HepG2 (cell line): ENCODE measurements around the gene KRTAP5-9. TPM values are rescaled to one million over a fixed set of nuclear protein-coding genes. Genes with fewer than 3 reads are reported as not detected.
"Not testable (repeated sequence)": the region's sequence is repeated elsewhere in the genome, so short reads cannot be mapped to it uniquely, and the experiment has no call there.

Source experiments
- ATAC-seq: fragments of 200-7000 bp; cut with Tn5 transposase; 3 replicates; pipeline ENCODE4 v1.9.1; 2020; ENCODE audit warnings: mild to moderate bottlenecking, moderate library complexity
- BruUV-seq: library from RNA; stranded (reverse); fragments of 400-500 nt; replicated peaks from 2 replicates; lab custom pipeline; 2021; lab: Mats Ljungman, UMichigan
- CTCF ChIA-PET: fragments of 300-600 bp; formaldehyde crosslinking; extraction: SDS; loops from one replicate; lab custom pipeline; 2021; ENCODE audit warnings: low total read pairs, inconsistent platforms, low intra/inter-chr PET ratio; lab: Yijun Ruan, JAX
- POLR2A ChIA-PET: fragments of 350-600 bp; sonication (Branson Sonifier 250); formaldehyde crosslinking; loops from one replicate; lab custom pipeline; 2020; ENCODE audit warnings: antibody characterized with exemption, inconsistent platforms; lab: Yijun Ruan, JAX
- DNase-seq: peaks from one replicate; pipeline ENCODE4 v3.0.0-alpha.2; 2015; ENCODE audit warnings: low spot score
- FAIRE-seq: peaks from 3 replicates; lab custom pipeline; 2011; peaks lifted over from hg19 to GRCh38; lab: Jason Lieb, UNC
- H2AFZ ChIP-seq: one replicate; pipeline ENCODE4 v1.6.1; 2011; ENCODE audit warnings: low read length, inconsistent platforms
- H3K27ac ChIP-seq: fragments of 300-600 bp; 3 replicates; pipeline ENCODE4 v1.8.0; 2011; ENCODE audit warnings: mixed run types, mild to moderate bottlenecking, mixed read lengths, low read length, inconsistent platforms; ENCODE audit not compliant: insufficient read depth; ENCODE audit errors: extremely low read length
- H3K27me3 ChIP-seq, 2 experiments: fragments of 200-600 bp in 1 of 2; 2 replicates in 1 of 2; 3 replicates in 1 of 2; pipeline versions ENCODE4 v1.6.0 to v1.8.0; 2011; ENCODE audit warnings: low read length in 2 of 2, mild to moderate bottlenecking in 2 of 2, moderate library complexity in 2 of 2, inconsistent platforms in 1 of 2; ENCODE audit not compliant: insufficient read depth in 2 of 2, control insufficient read depth in 1 of 2
- H3K36me3 ChIP-seq, 2 experiments: fragments of 200-600 bp in 1 of 2; replicated peaks in 1 of 2; 2 replicates in 1 of 2; 3 replicates in 1 of 2; pipeline versions ENCODE4 v1.5.1 to v1.8.0; 2011; ENCODE audit warnings: low read length in 2 of 2, inconsistent platforms in 1 of 2; ENCODE audit not compliant: insufficient read depth in 2 of 2, control insufficient read depth in 1 of 2
- H3K4me1 ChIP-seq: 2 replicates; pipeline ENCODE4 v1.5.1; 2012; ENCODE audit warnings: low read length, inconsistent platforms; ENCODE audit not compliant: insufficient read depth
- H3K4me2 ChIP-seq: 2 replicates; pipeline ENCODE4 v1.6.0; 2011; ENCODE audit warnings: low read depth, low read length, inconsistent platforms
- H3K4me3 ChIP-seq, 3 experiments: fragments of 200-600 bp in 1 of 3; sonication (generic), shearing (Covaris generic) in 1 of 3; replicated peaks in 1 of 3; 2 replicates each; pipeline ENCODE4 v1.5.1; 2011 to 2016; ENCODE audit warnings: low read length in 3 of 3, inconsistent platforms in 2 of 3, low read depth in 2 of 3, mild to moderate bottlenecking in 2 of 3, control low read depth in 1 of 3, mixed read lengths in 1 of 3; ENCODE audit not compliant: insufficient read depth in 1 of 3
- H3K79me2 ChIP-seq: one replicate; pipeline ENCODE4 v1.6.1; 2011; ENCODE audit warnings: low read length, inconsistent platforms; ENCODE audit not compliant: insufficient read depth
- H3K9ac ChIP-seq: 2 replicates; pipeline ENCODE4 v1.6.0; 2011; ENCODE audit warnings: mild to moderate bottlenecking, low read depth, low read length, inconsistent platforms; ENCODE audit not compliant: insufficient read depth
- H3K9me3 ChIP-seq: 2 replicates; pipeline ENCODE4 v1.5.1; 2012; ENCODE audit warnings: mild to moderate bottlenecking, low read length
- H4K20me1 ChIP-seq: 2 replicates; pipeline ENCODE4 v1.6.0; 2011; ENCODE audit warnings: inconsistent platforms, mild to moderate bottlenecking, low read length, moderate library complexity; ENCODE audit not compliant: insufficient read depth
- WGBS: methylation state at CpG from one replicate; pipeline ENCODE4 v1.1.6; 2017; ENCODE audit warnings: low lambda C conversion rate; 5-methylcytosine and 5-hydroxymethylcytosine counted together
- in situ Hi-C: cut with HindIII; loops from 2 replicates; pipeline ENCODE4 v1.10.0; 2017; ENCODE audit warnings: low pct_unique_long_range_greater_than_20kb; ENCODE audit not compliant: extremely low pct_ligation_motif_present
- intact Hi-C: fragments of 100-400 bp; cut with micrococcal nuclease; formaldehyde crosslinking; loops from one replicate; pipeline ENCODE4 v1.10.0; 2022; ENCODE audit not compliant: unreplicated experiment
- polyA plus RNA-seq, 8 experiments: library from polyadenylated mRNA; depleted of rRNA in 3 of 8; stranded (reverse) in 7 of 8; unstranded in 1 of 8; fragments of >200 nt; fragmentation: Illumina TruSeq in 4 of 8; extraction: Trizol in 4 of 8; gene quantifications; 2 replicates each; pipeline versions ENCODE4 v1.2.1 to v1.2.3, GENCODE V29; 2011 to 2016; ENCODE audit warnings: low read depth in 4 of 8, missing spikeins in 1 of 8, mixed read lengths in 1 of 8; ENCODE audit not compliant: insufficient read depth in 1 of 8
- small RNA-seq, 3 experiments: library from RNA; depleted of rRNA; stranded (forward); fragments of <200 nt; gene quantifications; one replicate each; pipeline ENCODE3, GENCODE V24; 2012; ENCODE audit warnings: low read depth in 2 of 3, low replicate concordance in 1 of 3; ENCODE audit not compliant: insufficient read length in 3 of 3, insufficient read depth in 2 of 3
- total RNA-seq, 5 experiments: library from RNA; depleted of rRNA; stranded (reverse); fragments of >200 nt; fragmentation: Illumina TruSeq; extraction: Trizol; gene quantifications; 2 replicates each; pipeline ENCODE4 v1.2.3, GENCODE V29; 2016; ENCODE audit warnings: low read depth in 1 of 5

Gene KRTAP5-9
- total and polyA plus RNA-seq, 2 of the 13 experiments (the other 11 are each of a cell fraction or from before 2014, with no cell fraction given) = 0.09 TPM; not detected in 1

GRCh38 chr11:71589546-71589920 lies 41.3 kb downstream of the KRTAP5-9 start:
- H4K20me1 ChIP-seq, H3K9me3 ChIP-seq, H2AFZ ChIP-seq, H3K79me2 ChIP-seq, H3K36me3 ChIP-seq, H3K4me2 ChIP-seq, H3K27ac ChIP-seq, H3K9ac ChIP-seq, FAIRE-seq, ATAC-seq, in situ Hi-C loops, BruUV-seq, DNase-seq, CTCF ChIA-PET, H3K27me3 ChIP-seq, intact Hi-C loops, H3K4me3 ChIP-seq: not testable (repeated sequence)
- peaks cover 30% of the 10 kb centered on the region for H3K4me1 ChIP-seq
- 0% methylated on average over 1 of the region's 8 CpGs for WGBS
- POLR2A ChIA-PET = interaction anchor here (1.4 kb wide), 1 partner anchor 10 kb away, joined by 5 read pairs; no protein-coding TSS in a partner anchor

Small RNA genes lying within 50 kb of the gene (small RNA-seq; reads per million reads assigned to genes)
- gene AP000867.1 (0 reads per million in 3 experiments), gene KRTAP5-14P (0 reads per million in 3 experiments)

Other genes with a start within 250 kb of the KRTAP5-9 start
- 40.4 and 96.0 TPM in 2 replicates for gene DHCR7, start 100.0 kb upstream of the KRTAP5-9 start, total RNA-seq (2016; rRNA removed; fragmentation: Illumina TruSeq; extraction: Trizol)
- 143 and 241 TPM in 2 replicates for gene DHCR7, start 100.0 kb upstream of the KRTAP5-9 start, polyA plus RNA-seq (2011; rRNA removed)
- gene NADSYN1, start 95.2 kb upstream of the KRTAP5-9 start, total RNA-seq (2016; rRNA removed; fragmentation: Illumina TruSeq; extraction: Trizol) = 27.1 and 35.7 TPM in 2 replicates
- 51.5 and 63.4 TPM in 2 replicates for gene NADSYN1, start 95.2 kb upstream of the KRTAP5-9 start, polyA plus RNA-seq (2011; rRNA removed)
- not detected in 2 replicates for gene KRTAP5-7, start 21.2 kb upstream of the KRTAP5-9 start, total RNA-seq (2016; rRNA removed; fragmentation: Illumina TruSeq; extraction: Trizol)
- gene KRTAP5-7, start 21.2 kb upstream of the KRTAP5-9 start, polyA plus RNA-seq (2011; rRNA removed) = 0.54 and 0.91 TPM in 2 replicates
- gene KRTAP5-8, start 10.4 kb upstream of the KRTAP5-9 start, total RNA-seq (2016; rRNA removed; fragmentation: Illumina TruSeq; extraction: Trizol) = not detected in 2 replicates
- 0.05 and 0.20 TPM in 2 replicates for gene KRTAP5-8, start 10.4 kb upstream of the KRTAP5-9 start, polyA plus RNA-seq (2011; rRNA removed)
- not detected in 2 replicates for gene KRTAP5-10, start 17.1 kb downstream of the KRTAP5-9 start, total RNA-seq (2016; rRNA removed; fragmentation: Illumina TruSeq; extraction: Trizol)
- 0.13 TPM in 1 of 2 replicates, not detected in the other for gene KRTAP5-10, start 17.1 kb downstream of the KRTAP5-9 start, polyA plus RNA-seq (2011; rRNA removed)
- not detected in 2 replicates for gene KRTAP5-11, start 34.5 kb downstream of the KRTAP5-9 start, total RNA-seq (2016; rRNA removed; fragmentation: Illumina TruSeq; extraction: Trizol)
- not detected in 2 replicates for gene KRTAP5-11, start 34.5 kb downstream of the KRTAP5-9 start, polyA plus RNA-seq (2011; rRNA removed)